A172 (cell line): ENCODE measurements around the gene CASKIN1. TPM values are rescaled to one million over a fixed set of nuclear protein-coding genes. Genes with fewer than 3 reads are reported as not detected.

Experiments used
- DNase-seq: peaks from one replicate; pipeline ENCODE4 v3.0.0-alpha.2; 2015; ENCODE audit warnings: low spot score
- total RNA-seq: library from RNA; depleted of rRNA; stranded (reverse); fragments of >200 nt; shearing (Covaris generic); gene quantifications from 2 replicates; pipeline ENCODE4 v1.2.3, GENCODE V29; 2014

Gene CASKIN1
- total RNA-seq, 1 experiment from 2014 or later, result 1.5 TPM

- no peak for DNase-seq
Measured at GRCh38 chr16:2174396-2175131, 21.8 kb downstream of the CASKIN1 start.

- DNase-seq, result no peak
Measured at GRCh38 chr16:2173916-2174315, 22.5 kb downstream of the CASKIN1 start.

DNA sequence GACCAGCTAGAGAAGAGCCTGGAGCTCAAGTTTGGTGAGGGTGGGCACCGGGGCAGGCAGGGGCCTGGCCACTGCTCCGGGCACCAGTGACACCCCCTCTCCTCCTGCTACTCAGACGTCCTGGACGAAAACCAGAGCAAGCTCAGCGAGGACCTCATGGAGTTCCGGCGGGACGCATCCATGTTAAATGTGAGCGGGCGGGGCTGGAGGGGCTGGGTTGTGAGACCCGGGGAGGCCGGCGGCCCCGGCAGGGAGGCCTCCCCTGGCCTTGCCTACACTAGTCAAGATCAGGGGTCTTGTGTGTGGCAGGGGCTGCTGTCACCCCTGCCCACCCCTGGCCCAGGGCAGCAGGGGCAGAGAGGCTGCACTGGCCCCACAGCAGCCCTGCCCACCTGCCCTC, 23.0 kb downstream of the CASKIN1 start:
- DNase-seq, result no peak

- no peak for DNase-seq
Measured at GRCh38 chr16:2172688-2173335, 23.6 kb downstream of the CASKIN1 start.

DNA sequence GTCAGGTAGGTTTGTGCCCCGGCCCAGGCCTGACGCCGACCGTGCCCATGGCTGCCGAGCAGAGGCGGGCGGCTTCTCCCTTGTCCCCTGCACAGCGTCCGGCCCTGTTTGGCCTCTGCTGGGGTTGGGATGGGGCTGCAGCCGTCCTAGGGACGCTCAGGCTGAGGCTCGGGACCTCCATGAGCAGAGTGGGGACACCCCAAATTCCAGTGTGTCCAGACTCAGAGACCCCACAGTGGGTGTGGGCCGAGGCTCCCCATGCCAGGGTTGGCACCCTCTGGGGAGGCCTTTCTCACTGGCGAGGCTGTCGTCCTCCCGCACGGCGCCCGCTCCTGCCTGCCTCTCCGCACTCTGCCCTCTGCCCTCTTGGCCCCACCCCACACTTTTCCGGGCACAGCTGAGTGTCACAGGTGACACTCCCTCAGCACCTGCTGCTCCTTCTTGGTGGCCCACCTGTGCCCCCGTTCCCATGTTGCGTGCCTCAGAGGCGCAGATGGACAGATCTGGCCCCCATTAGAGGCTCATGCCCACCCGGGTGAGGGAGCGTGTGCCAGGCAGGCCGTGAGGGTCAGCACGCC, 24.7 kb downstream of the CASKIN1 start:
- no peak for DNase-seq

DNA sequence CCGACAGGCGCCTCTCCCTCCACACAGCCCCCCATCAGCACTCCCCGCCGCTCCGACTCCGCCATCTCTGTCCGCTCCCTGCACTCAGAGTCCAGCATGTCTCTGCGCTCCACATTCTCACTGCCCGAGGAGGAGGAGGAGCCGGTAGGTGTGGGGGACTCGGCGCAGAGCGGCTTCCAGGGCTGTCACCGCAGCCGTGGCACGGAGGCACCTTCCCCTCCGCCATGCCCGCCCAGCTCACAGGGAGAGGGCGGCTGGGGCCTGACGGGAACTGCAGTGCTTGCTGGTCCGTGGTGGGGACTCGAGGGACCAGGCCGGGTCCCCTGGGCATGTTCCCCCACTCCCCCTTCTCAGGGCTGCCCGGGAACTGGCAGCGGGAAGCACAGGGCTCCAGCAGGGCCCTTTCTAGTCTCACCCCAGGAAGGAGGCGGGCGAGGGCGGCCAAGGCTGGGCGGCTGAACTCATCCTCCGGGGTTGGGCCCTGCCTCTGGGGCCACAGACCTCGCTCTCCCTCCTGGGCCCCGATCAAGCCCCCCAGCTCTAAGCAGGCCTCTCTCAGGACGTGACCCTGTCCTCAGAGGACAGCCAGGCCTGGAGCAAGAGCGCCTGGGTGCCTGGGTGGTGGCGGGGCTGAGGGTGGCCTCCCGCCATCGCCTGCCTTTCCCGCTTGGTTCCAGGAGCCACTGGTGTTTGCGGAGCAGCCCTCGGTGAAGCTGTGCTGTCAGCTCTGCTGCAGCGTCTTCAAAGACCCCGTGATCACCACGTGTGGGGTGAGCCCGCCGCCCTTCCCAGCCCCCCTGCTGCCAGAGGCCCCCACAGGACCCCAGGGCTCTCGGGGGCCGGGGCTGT, 25.6 kb downstream of the CASKIN1 start:
- DNase-seq, result no peak

DNA sequence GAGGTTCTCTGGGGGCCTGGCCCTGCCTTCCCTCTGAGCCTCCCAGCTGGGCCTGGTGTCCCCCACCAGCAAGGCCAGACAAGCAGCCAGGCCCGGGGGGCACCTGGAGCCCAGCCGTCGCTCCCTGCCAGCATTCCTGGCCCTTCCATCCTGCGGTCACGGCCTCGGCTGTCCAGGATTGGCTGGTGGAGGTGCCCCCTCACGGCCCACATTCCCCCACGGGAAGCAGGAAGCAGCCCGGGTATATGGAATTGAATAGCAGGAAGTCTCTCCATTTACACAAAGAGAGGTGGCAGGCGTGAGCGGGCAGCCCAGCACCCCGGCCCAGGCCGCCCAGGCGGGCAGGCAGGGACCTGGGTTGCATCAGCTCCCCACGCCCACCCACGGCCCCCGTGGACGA, 26.3 kb downstream of the CASKIN1 start:
- DNase-seq, result no peak

DNA sequence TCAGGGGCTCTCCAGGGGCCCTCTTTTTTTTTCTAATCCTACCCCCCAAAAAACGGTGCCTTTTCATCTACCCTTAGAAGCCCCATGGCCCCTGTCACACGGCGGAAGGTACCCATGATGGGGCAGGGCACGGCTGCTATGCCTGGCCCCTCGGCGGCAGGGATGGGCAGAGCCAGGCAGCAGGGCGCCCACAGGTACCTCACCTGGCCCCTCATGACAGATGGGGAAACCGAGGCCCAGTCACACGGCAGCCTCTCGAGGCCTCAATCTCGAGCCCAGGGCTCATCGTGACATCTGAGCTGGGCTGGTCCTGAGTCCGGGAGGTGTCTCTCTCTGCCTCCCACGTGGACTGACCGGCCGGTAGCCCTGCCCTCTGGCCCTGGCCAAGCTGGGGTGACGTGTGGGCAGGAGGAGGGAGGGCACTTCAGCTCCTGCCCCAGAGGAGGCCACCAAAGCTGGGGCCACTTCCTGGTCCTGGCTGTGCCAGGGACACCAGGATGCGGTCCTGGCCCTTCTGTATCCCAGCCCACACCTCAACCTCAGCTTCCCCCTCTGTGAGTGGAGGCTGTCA, 29.3 kb downstream of the CASKIN1 start:
- DNase-seq, result no peak

DNA sequence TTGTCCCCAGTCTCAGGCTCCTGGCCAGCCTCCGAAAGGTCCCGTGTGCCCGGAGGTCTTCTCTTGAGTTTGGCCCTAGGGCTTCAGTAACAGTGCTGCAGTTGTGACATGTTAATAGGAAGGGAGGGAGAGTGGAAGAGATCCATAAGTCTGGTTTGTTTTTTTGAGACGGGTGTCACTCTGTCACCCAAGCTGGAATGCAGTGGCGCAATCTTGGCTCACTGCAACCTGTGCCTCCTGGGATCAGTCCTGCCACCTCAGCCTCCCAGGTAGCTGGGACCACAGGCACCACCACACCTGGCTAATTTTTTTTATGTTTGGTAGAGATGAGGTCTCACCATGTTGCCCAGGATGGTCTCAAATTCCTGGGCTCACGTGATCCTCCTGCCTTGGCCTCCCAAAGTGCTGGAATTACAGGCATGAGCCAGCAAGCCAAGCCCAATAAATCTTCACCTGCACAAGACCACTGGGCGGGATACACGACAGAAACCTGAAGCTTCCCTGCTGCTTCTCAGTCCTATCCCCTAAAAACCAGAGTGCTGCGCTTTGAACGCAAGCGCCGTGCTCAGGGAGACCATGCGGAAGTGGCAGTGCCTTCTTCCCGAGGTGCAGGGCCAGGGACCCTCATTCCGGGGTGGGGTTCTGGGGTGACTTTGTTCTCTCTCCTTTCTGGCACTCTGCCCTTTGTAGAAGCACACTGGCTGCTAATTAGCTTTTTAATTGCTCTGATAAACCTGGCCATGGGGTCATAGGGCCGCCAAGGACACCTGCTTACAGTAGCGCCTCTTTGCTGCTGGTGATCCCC, 29.9 kb downstream of the CASKIN1 start:
- no peak for DNase-seq

DNA sequence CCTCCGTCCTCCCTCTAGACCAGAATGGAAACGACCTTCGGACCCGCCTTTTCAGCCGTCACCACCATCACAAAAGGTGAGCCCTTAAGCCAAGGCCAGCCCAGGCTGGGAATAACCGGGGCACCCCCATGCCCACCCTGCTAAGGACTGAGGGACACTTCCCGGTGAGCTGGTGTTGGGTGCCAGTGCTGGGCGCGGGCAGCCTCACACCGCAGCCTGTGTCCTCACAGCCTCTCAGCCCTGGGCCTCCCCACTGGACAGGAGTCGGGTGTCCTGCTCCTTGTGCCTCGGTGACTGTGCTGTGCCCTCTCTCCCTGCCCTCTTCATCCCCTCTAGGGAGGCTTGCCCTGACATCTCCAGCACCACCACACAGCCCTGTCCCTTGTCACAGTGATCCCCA, 30.5 kb downstream of the CASKIN1 start:
- no peak for DNase-seq

DNA sequence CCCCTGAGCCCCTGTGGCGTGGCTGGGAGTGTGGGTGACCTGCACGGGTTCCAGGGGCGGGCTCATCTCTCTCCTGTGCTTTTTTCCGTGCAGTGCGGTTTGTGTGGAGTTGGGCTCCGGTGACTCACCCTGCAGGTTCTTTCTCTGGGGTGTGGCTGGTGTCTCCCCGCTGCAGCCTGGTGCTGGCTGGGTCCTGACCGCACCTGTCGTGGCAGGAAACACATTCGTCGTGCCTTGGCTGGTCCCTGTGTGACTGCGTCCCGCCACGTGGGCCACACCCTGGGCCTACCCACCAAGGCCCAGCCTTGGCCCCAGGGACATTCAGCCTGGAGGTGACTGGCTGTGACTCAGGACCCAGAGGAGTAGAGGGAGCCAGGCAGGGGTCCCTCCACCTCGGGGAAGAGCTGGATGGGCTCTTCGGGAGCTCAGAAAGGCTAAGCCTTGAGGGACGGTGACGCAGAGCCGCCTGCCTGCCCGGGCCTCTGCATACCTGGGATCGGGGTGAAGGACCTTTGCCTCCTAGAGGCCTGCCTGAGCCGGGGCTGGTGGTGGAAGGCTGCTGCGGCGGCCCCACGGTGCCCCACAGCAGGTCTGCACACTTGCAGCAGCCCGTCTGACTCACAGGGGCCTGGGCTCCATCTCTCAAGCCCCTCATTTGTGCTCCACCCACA, 33.1 kb downstream of the CASKIN1 start:
- peak; percentile 90 for DNase-seq

DNA sequence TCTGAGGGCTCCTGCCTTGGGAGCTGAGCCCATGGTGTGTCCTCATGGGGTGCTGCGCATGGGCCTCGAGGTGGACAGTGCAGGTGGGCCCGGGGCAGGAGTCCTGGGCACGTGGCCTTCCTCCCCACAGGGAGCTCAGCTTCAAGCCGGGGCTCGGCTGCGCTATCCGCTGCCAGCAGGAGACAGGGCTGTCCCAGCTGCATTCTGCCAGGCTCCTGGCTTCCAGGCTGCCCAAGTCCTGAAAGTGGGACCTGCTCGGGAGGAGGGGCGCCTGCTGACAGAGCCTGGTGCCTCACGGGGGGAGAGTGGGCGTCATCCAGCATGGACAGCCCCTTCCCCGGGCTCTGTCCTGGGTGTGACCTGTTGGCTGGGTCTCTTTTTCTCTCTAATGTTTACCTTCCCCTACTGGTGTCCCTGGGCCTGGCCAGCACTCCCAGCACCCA, 33.7 kb downstream of the CASKIN1 start:
- DNase-seq, result peak; percentile 77

DNA sequence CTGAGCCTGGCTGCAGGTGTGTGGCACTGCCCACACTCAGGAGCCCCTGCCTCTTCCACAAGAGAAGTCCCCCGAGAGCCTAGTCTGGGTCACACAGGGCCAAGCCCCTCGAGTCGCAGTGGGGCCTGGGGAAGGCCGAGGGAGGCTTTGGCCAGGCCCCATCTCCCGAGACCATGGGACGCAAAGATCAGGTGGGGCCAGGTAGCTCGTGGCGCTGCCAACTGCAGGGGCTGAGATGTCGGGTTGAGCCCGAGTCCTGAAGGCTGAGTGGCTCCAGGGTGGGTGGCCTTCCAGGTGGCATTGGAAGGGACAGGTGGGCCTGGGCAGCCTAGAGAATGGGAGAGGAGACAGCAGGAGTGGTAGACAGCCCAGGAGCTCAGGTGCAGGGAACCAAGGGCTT, 34.5 kb downstream of the CASKIN1 start:
- no peak for DNase-seq

DNA sequence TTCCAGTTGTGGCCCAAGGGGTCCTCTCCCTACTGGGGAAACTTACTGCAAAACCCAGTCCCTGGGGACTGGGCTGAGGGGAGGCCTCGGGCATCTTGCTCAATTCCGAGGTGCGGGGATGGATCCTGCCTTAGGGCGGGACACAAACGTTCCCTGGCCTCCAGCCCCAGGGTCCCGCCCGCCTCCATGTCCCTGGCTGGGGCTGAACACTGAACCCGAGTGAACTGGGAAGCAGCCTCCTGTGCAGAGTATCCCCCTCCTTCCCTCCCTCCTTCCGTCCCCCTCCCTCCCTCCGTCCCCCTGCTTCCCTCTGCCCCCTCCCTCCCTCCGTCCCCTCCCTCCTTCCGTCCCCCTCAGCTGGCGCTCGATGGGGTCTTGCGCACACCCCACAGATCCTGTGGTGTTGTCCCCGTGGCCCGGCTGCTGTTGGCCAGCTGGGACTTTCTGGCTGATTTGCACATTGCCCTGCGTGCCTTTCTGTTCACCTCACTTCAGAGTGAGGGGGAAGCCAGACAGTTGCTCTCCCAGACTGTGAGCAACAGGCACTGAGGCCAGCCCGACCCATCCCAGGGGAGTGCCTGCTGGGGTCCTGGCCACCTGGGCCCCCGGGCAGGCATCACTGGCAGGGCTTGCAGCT, 35.4 kb downstream of the CASKIN1 start:
- no peak for DNase-seq

GRCh38 chr16:2159175-2159838, 37.1 kb downstream of the CASKIN1 start:
- peak; percentile 70 for DNase-seq

- no peak for DNase-seq
Measured at GRCh38 chr16:2158262-2158638, 38.2 kb downstream of the CASKIN1 start.

GRCh38 chr16:2157480-2158261, 38.7 kb downstream of the CASKIN1 start:
- no peak for DNase-seq

DNA sequence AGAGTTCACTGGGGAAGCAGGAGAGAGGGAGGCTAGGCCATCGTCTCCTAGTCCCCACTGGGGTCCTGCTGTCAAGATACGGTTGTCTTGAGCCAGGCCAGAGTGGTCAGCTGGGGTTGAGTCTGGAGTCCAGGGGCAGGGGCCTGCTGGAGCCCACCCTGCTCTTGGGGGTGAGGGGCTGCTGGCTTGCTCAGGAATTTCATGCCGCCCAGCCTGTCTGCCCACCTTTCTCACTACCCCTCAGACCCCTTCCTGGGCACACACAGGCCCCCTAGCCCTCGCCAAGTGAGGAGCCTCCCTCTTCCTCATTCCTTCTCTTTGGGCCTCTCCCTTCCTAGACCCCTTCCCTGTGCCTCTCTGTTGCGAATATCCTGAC, 39.6 kb downstream of the CASKIN1 start:
- no peak for DNase-seq
